ENCODE results near the gene RAB11FIP3.

RAB11FIP3 gene

DNA sequence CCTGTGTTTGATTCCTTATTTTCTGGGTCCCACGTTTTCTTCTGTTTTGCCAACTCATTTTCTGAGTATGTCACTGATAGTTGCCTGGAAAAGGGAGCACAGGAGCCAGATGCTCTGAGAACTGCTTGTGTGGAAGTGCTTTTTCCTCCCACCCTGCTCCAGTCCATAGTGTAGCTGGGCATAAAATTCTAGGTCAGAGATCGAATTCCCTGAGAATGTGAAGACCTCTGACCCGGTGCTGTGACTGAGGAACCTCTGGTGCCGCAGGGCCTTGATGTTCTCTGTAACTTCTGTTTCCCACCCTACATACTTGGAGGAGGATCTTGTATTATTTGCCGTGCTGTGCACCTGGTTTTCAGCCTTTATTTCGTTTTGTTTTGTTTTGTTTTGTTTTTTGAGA, 82.5 kb downstream of the RAB11FIP3 start:
- CTCF ChIA-PET, result no interaction called here

DNA sequence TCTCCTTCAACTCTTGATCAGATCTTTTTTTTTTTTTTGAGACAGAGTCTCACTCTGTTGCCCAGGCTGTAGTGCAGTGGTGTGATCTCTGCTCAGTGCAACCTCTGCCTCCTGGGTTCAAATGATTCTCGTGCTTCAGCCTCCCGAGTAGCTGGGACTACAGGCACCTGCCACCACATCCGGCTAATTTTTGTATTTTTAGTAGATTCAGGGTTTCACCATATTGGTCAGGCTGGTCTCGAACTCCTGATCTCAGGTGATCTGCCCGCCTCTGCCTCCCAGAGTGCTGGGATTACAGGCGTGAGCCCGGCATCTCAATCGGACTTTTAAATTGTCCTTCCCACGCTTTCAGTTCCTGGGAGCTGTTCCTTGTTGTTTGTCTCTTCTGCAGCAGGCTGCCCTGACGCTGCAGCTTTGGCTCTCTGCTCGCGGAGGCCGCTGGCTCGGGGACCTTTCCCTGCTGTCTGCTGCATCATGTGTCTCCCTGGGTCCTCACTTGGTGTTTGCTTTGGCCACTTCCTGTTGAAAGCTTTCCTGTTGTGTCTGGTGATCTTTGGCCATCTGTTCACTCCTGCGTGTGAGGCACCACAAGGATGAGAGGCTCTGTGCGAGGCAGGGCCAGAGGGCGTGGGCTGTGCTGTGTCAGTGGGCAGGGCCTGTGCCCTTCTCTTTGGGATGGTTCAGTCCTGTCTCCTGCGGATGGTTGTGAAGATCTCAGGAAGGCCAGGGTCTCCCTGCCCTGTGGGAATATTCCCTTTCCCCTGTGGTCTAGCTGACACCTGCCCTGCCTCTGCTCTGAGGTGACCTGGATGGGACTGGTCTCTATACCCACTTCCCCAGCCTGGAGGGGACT, 83.7 kb downstream of the RAB11FIP3 start:
- peak overlapping the region; percentile 17 for H3K27ac ChIP-seq
- ChIA-PET CTCF (no interaction called here), POLR2A (ENCODE audit: low non-redundant PET) (no interaction called here)
- TF ChIP-seq, protein P1, sequence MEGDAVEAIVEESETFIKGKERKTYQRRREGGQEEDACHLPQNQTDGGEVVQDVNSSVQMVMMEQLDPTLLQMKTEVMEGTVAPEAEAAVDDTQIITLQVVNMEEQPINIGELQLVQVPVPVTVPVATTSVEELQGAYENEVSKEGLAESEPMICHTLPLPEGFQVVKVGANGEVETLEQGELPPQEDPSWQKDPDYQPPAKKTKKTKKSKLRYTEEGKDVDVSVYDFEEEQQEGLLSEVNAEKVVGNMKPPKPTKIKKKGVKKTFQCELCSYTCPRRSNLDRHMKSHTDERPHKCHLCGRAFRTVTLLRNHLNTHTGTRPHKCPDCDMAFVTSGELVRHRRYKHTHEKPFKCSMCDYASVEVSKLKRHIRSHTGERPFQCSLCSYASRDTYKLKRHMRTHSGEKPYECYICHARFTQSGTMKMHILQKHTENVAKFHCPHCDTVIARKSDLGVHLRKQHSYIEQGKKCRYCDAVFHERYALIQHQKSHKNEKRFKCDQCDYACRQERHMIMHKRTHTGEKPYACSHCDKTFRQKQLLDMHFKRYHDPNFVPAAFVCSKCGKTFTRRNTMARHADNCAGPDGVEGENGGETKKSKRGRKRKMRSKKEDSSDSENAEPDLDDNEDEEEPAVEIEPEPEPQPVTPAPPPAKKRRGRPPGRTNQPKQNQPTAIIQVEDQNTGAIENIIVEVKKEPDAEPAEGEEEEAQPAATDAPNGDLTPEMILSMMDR (conservative IDR thresholded peaks at IDR 0.05; ENCODE audit: low read depth), result no peak
- no peak for DNase-seq (ENCODE audit: low spot score)

More for the DNA sequence above, 82.5 kb downstream of the RAB11FIP3 start:
- H3K27ac ChIP-seq, result no peak overlapping the region
- TF ChIP-seq, protein P1 (conservative IDR thresholded peaks at IDR 0.05; ENCODE audit: low read depth), result no peak
- no peak for DNase-seq (ENCODE audit: low spot score)
- POLR2A ChIA-PET (ENCODE audit: low non-redundant PET), result no interaction called here

DNA sequence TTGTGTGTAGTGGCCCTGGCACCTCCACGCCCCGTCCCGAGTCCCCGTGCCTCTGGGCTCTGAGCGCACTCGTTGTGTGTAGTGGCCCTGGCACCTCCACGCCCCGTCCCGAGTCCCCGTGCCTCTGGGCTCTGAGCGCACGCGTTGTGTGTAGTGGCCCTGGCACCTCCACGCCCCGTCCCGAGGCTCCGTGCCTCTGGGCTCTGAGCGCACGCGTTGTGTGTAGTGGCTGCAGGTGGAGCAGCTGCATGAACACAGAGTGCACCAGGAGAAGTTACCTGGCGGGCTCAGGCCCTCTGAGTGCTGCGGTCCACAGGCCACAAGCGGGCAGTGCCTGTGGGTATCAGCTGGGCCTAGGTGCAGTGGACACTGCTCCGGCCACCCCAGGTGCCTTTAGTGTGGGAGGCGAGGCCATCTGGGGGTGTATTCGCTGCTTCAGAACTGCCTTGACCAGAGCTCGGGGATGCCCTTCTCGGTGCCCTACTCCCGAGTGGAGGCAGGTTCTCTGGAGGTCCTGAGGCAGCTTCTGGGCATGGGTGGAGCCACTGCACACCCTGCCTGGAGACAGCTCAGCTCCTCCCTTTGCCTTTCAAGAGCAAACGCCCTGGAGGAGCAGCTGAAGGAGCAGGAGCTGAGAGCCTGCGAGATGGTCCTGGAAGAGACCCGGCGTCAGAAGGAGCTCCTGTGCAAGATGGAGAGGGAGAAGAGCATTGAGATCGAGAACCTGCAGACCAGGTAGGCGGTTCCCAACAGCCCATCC, 84.8 kb downstream of the RAB11FIP3 start:
- CTCF ChIA-PET, result interaction anchor here (0.5 to 0.8 kb wide), 2 partner anchors 11 to 15 kb away, joined by 3 read pairs; no protein-coding TSS in a partner anchor
- no peak overlapping the region for H3K27ac ChIP-seq
- TF ChIP-seq, protein P1 (conservative IDR thresholded peaks at IDR 0.05; ENCODE audit: low read depth), result no peak
- no peak for DNase-seq (ENCODE audit: low spot score)
- POLR2A ChIA-PET (ENCODE audit: low non-redundant PET), result interaction anchor here (0.7 kb wide), 1 partner anchor 8 kb away, joined by 3 read pairs; no protein-coding TSS in a partner anchor

DNA sequence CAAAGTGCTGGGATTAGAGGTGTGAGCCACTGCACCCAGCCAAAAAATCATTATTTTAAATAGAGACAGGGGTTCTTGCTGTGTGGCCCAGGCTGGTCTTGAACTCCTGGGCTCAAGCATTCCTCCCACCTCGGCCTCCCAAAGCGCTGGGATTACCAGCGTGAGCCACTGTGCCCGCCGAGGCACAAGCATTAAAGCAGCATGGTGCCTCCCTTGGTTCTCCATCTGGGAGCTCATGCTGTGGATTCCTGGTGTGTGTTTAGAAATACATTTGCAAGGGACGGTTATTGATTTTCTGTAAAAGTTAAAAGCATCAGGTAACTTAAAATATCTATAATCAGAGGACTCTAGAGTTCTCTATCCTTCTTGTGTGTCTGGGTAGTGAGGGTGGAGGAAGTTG, 87.4 kb downstream of the RAB11FIP3 start:
- POLR2A ChIA-PET (ENCODE audit: low non-redundant PET), result no interaction called here
- no peak overlapping the region for H3K27ac ChIP-seq
- DNase-seq (ENCODE audit: low spot score), result no peak
- CTCF ChIA-PET, result interaction anchor here (0.7 kb wide), 1 partner anchor 10 kb away, joined by 3 read pairs; no protein-coding TSS in a partner anchor
- TF ChIP-seq, protein P1 (conservative IDR thresholded peaks at IDR 0.05; ENCODE audit: low read depth), result no peak

DNA sequence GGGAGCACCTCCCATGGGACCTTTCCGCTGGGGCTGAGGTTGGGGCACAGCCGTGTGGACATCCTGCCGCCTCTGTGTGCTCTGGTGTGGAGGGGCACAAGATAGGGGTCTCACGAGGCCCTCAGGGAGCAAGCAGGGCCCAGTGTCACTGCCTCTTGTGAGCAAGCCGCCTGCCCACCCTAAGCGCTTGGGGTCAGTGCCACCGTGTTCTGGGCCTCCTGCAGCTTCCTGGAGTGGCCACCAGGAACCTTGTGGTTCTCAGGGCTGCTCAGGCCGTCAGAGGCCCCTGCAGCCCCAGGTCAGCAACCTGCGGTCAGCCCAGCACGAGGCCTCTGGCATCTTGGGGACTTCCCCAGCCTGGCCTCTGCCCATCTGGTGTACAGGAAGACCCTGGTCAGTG, 88.5 kb downstream of the RAB11FIP3 start:
- POLR2A ChIA-PET (ENCODE audit: low non-redundant PET), result no interaction called here
- TF ChIP-seq, protein P1 (conservative IDR thresholded peaks at IDR 0.05; ENCODE audit: low read depth), result no peak
- CTCF ChIA-PET, result interaction anchor here (0.7 kb wide), 1 partner anchor 11 kb away, joined by 3 read pairs; no protein-coding TSS in a partner anchor
- DNase-seq (ENCODE audit: low spot score), result no peak
- no peak overlapping the region for H3K27ac ChIP-seq

DNA sequence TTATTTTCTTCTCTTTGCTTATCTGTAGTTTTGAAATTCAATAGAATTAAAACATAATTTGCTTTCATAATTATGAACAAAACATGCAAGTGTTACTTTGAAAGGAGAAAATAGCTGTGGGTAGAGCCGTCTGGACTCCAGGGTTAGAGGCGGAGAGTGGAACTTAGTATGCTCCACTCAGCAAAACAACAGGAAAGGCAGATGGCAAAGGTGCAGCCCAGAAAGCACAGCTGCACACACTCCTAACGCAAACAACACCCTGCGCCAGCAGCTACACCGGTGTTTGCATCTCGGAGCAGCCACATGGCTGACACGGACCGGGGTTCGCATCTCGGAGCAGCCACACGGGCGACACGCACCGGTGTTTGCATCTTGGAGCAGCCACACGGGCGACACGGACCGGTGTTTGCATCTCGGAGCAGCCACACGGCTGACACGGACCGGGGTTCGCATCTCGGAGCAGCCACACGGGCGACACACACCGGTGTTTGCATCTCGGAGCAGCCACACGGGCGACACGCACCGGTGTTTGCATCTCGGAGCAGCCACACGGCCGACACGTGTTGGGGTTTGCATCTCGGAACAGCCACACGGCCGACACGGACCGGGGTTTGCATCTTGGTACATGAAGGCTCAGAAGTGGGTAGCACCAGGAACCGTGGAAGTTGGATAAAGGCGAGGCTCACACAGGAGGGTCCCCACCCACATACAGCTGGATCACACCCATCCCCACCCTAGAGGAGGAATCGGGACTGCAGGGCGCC, 89.9 kb downstream of the RAB11FIP3 start:
- TF ChIP-seq, protein P1 (conservative IDR thresholded peaks at IDR 0.05; ENCODE audit: low read depth), result no peak
- DNase-seq (ENCODE audit: low spot score), result no peak
- CTCF ChIA-PET, result no interaction called here
- no peak overlapping the region for H3K27ac ChIP-seq
- POLR2A ChIA-PET (ENCODE audit: low non-redundant PET), result no interaction called here
